Stimulated activated memory B cell treated with anti-CD40 and anti-IgM and Interleukin-4, amounts not matched to agents 10 μg/mL and 1 μg/mL and 100 μg/mL, for 72 hours (primary cell): ENCODE data around the gene ADGRL3.
"Not testable (repeated sequence)": the region's sequence is repeated elsewhere in the genome, so short reads cannot be mapped to it uniquely, and the experiment has no call there.

Experiments
- ATAC-seq: fragments of 150-1000 bp; cut with Tn5 transposase; 2 replicates; pipeline ENCODE4 v1.10.0; 2021
- H3K27ac Mint-ChIP-seq: one replicate; pipeline ENCODE4 v1.8.0; 2022; ENCODE audit warnings: mild to moderate bottlenecking, mixed read lengths
- H3K27me3 Mint-ChIP-seq: one replicate; pipeline ENCODE4 v1.8.0; 2022; ENCODE audit warnings: mixed read lengths
- H3K36me3 Mint-ChIP-seq: one replicate; pipeline ENCODE4 v1.8.0; 2022; ENCODE audit warnings: mixed read lengths
- H3K4me1 Mint-ChIP-seq: one replicate; pipeline ENCODE4 v1.8.0; 2022; ENCODE audit warnings: mixed read lengths
- H3K4me3 Mint-ChIP-seq: one replicate; pipeline ENCODE4 v1.8.0; 2022; ENCODE audit warnings: mild to moderate bottlenecking, moderate library complexity, mixed read lengths
- H3K9me3 Mint-ChIP-seq: one replicate; pipeline ENCODE4 v1.8.0; 2022; ENCODE audit warnings: mixed read lengths

ADGRL3 gene

GRCh38 chr4:61739887-61740286 lies 539.8 kb downstream of the ADGRL3 start:
- Mint-ChIP-seq H3K27me3 (no peaks in the 10 kb centered on the region), H3K36me3 (no peaks in the 10 kb centered on the region), H3K4me3 (no peak overlapping the region), H3K27ac (no peak overlapping the region), H3K9me3 (peaks cover 1% of the 10 kb centered on the region), H3K4me1 (no peaks in the 10 kb centered on the region)
- no peak for ATAC-seq

- Mint-ChIP-seq H3K4me3 (no peak overlapping the region), H3K4me1 (no peaks in the 10 kb centered on the region), H3K36me3 (no peaks in the 10 kb centered on the region), H3K9me3 (peaks cover 2% of the 10 kb centered on the region), H3K27me3 (no peaks in the 10 kb centered on the region), H3K27ac (no peak overlapping the region)
- no peak for ATAC-seq
Observed at GRCh38 chr4:61740886-61741285, 540.8 kb downstream of the ADGRL3 start.

GRCh38 chr4:61741327-61742096 lies 541.4 kb downstream of the ADGRL3 start:
- no peak for ATAC-seq
- Mint-ChIP-seq H3K9me3 (peaks cover 2% of the 10 kb centered on the region), H3K27ac (no peak overlapping the region), H3K27me3 (no peaks in the 10 kb centered on the region), H3K4me1 (no peaks in the 10 kb centered on the region), H3K4me3 (no peak overlapping the region), H3K36me3 (no peaks in the 10 kb centered on the region)

- Mint-ChIP-seq H3K4me1 (no peaks in the 10 kb centered on the region), H3K27me3 (no peaks in the 10 kb centered on the region), H3K9me3 (peaks cover 4% of the 10 kb centered on the region), H3K4me3 (no peak overlapping the region), H3K27ac (no peak overlapping the region), H3K36me3 (no peaks in the 10 kb centered on the region)
- ATAC-seq: no peak
Observed at GRCh38 chr4:61750810-61751209, 550.7 kb downstream of the ADGRL3 start.

GRCh38 chr4:61752617-61753016 lies 552.5 kb downstream of the ADGRL3 start:
- H3K9me3 Mint-ChIP-seq: peaks cover 4% of the 10 kb centered on the region
- H3K27me3 Mint-ChIP-seq: no peaks in the 10 kb centered on the region
- H3K4me3 Mint-ChIP-seq: no peak overlapping the region
- ATAC-seq: no peak
- no peaks in the 10 kb centered on the region for H3K4me1 Mint-ChIP-seq
- no peak overlapping the region for H3K27ac Mint-ChIP-seq
- no peaks in the 10 kb centered on the region for H3K36me3 Mint-ChIP-seq

GRCh38 chr4:61753739-61754138 lies 553.6 kb downstream of the ADGRL3 start:
- ATAC-seq: no peak
- H3K36me3 Mint-ChIP-seq: no peaks in the 10 kb centered on the region
- no peaks in the 10 kb centered on the region for H3K4me1 Mint-ChIP-seq
- H3K4me3 Mint-ChIP-seq: no peak overlapping the region
- peaks cover 4% of the 10 kb centered on the region for H3K9me3 Mint-ChIP-seq
- H3K27me3 Mint-ChIP-seq: no peaks in the 10 kb centered on the region
- no peak overlapping the region for H3K27ac Mint-ChIP-seq

GRCh38 chr4:61756937-61757336 lies 556.8 kb downstream of the ADGRL3 start:
- not testable (repeated sequence) for H3K27me3 Mint-ChIP-seq, H3K27ac Mint-ChIP-seq, H3K9me3 Mint-ChIP-seq, H3K4me1 Mint-ChIP-seq, H3K36me3 Mint-ChIP-seq, ATAC-seq, H3K4me3 Mint-ChIP-seq

- not testable (repeated sequence) for H3K4me1 Mint-ChIP-seq, H3K36me3 Mint-ChIP-seq, ATAC-seq, H3K27me3 Mint-ChIP-seq, H3K4me3 Mint-ChIP-seq, H3K9me3 Mint-ChIP-seq, H3K27ac Mint-ChIP-seq
Observed at GRCh38 chr4:61757983-61758382, 557.9 kb downstream of the ADGRL3 start.

- H3K9me3 Mint-ChIP-seq: not testable (repeated sequence)
Observed at GRCh38 chr4:61758596-61758995, 558.5 kb downstream of the ADGRL3 start.

GRCh38 chr4:61759245-61759644 lies 559.1 kb downstream of the ADGRL3 start:
- not testable (repeated sequence) for H3K4me1 Mint-ChIP-seq, ATAC-seq, H3K4me3 Mint-ChIP-seq, H3K27me3 Mint-ChIP-seq, H3K36me3 Mint-ChIP-seq, H3K9me3 Mint-ChIP-seq, H3K27ac Mint-ChIP-seq

More at GRCh38 chr4:61758596-61758995, 558.5 kb downstream of the ADGRL3 start:
- not testable (repeated sequence) for H3K36me3 Mint-ChIP-seq, H3K4me1 Mint-ChIP-seq, H3K27me3 Mint-ChIP-seq, H3K27ac Mint-ChIP-seq, ATAC-seq, H3K4me3 Mint-ChIP-seq

GRCh38 chr4:61759885-61760284 lies 559.8 kb downstream of the ADGRL3 start:
- H3K36me3 Mint-ChIP-seq, H3K27me3 Mint-ChIP-seq, H3K9me3 Mint-ChIP-seq, H3K27ac Mint-ChIP-seq, H3K4me1 Mint-ChIP-seq, ATAC-seq, H3K4me3 Mint-ChIP-seq: not testable (repeated sequence)

- H3K4me3 Mint-ChIP-seq: no peak overlapping the region
- H3K27me3 Mint-ChIP-seq: no peaks in the 10 kb centered on the region
- H3K9me3 Mint-ChIP-seq: peaks cover 11% of the 10 kb centered on the region
- no peaks in the 10 kb centered on the region for H3K36me3 Mint-ChIP-seq
- no peak for ATAC-seq
- no peak overlapping the region for H3K27ac Mint-ChIP-seq
- H3K4me1 Mint-ChIP-seq: no peaks in the 10 kb centered on the region
Observed at GRCh38 chr4:61760820-61761219, 560.7 kb downstream of the ADGRL3 start.

- no peak overlapping the region for H3K4me3 Mint-ChIP-seq
- no peak for ATAC-seq
- no peaks in the 10 kb centered on the region for H3K4me1 Mint-ChIP-seq
- no peaks in the 10 kb centered on the region for H3K36me3 Mint-ChIP-seq
- H3K27me3 Mint-ChIP-seq: no peaks in the 10 kb centered on the region
- no peak overlapping the region for H3K27ac Mint-ChIP-seq
- peaks cover 14% of the 10 kb centered on the region for H3K9me3 Mint-ChIP-seq
Observed at GRCh38 chr4:61762722-61763627, 562.8 kb downstream of the ADGRL3 start.

GRCh38 chr4:61763682-61764081 lies 563.6 kb downstream of the ADGRL3 start:
- Mint-ChIP-seq H3K9me3 (peaks cover 16% of the 10 kb centered on the region), H3K4me3 (no peak overlapping the region)

GRCh38 chr4:61764090-61764489 lies 564.0 kb downstream of the ADGRL3 start:
- H3K27ac Mint-ChIP-seq, ATAC-seq, H3K36me3 Mint-ChIP-seq, H3K4me3 Mint-ChIP-seq, H3K4me1 Mint-ChIP-seq, H3K27me3 Mint-ChIP-seq: not testable (repeated sequence)
- peaks cover 17% of the 10 kb centered on the region for H3K9me3 Mint-ChIP-seq

More at GRCh38 chr4:61763682-61764081, 563.6 kb downstream of the ADGRL3 start:
- no peaks in the 10 kb centered on the region for H3K4me1 Mint-ChIP-seq
- H3K27me3 Mint-ChIP-seq: no peaks in the 10 kb centered on the region
- ATAC-seq: no peak
- H3K27ac Mint-ChIP-seq: no peak overlapping the region
- H3K36me3 Mint-ChIP-seq: no peaks in the 10 kb centered on the region
